Measurements from ENCODE around the gene CROCC2.

Gene CROCC2

GRCh38 chr2:240999873-241000541 lies 93.9 kb downstream of the CROCC2 start:
- no peak for DNase-seq (ENCODE audit: low read depth)

GRCh38 chr2:241000831-241001321 lies 94.7 kb downstream of the CROCC2 start:
- no peak for DNase-seq (ENCODE audit: low read depth)

DNA sequence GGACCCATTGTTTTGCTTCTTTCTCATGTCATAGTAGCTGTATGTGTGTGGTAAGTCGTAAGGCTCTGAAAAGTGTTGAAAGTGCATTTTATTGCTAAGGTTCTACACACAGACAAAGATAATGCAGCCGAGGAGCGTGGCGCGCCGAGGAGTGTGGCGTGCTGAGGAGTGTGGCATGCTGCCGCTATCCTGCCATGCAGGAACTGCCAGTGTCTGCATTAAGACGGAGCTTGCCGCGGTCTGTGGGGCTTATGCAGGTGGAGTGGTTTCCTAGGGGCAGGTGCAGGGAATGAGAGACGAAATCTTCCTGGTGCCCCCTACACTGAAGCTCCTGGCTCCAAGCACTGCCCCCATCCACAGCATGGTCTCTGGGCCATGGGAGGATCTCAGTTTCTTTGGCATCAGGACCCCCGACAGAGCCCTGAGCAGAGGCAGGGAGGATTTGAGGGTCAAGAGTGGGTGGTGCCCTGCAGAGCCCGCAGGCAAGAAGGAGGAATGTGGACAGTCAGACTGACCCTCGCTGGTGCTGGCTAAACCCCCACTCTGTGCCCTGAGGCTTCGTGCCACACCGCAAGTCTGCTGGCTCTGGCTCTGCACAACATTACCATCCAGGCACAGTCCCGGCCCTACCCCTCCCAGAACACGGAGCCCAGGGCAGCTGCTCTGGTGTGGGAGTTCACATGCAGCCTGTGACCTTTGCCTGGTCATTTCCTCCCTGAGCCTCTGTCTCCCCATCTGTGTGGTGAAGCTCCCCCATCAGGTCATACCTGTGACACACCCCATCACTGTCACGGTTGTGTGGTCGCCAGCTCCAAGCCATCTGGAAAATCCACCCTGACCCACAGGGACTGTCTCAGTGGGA lies 95.5 kb downstream of the CROCC2 start:
- DNase-seq (ENCODE audit: low read depth) = no peak

DNA sequence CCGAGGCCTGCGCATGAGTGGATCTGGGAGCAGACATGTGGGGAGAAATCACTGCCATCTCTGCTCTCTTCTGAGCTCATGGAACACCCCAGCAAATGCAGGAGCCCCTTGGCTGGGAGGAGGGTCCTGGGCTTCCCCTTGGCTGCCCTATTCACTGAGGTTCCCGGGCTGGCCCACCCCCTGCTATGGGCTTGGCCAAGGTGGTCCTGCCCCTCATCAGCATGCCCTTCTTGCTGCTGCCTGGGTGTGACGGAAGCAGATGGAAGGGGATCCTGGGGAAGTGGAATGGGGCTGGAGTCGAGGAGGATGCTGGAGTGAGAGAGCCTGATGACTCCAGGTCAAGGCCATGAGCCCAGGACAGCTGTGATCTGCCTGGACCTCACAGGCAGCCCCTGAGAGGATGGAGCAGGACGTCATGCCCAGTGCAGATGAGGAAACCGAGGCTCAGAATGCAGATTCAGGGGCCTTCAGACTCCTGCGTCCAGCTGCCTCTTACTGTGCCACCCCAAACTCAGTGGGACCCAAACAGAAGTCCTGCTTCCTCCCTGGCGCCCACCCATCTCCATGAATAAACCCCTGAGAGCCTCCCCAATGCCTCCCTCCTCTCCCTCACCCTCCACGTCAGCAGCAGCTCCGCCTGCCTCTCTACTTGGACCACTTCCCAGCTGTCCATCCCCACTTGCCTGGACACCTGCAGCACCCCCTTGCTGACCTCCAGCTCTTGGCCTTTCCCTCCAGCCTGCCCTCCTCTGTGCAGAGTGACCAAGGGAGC lies 96.3 kb downstream of the CROCC2 start:
- DNase-seq (ENCODE audit: low read depth) = no peak

DNA sequence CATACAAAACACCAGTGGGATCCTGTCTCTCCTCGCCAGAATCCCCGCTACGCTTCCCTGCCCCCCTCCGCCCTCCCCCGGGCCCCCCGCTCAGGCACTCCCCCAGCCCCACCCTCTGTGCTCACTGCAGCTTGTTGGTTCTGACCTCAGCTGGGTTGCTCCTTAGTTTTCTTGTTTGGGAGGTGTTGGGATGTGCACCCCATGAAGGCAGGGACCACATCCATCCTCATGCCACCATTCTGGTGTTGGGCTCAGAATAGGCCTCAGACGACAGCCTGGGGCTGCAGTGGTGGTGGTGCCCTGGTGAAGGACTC lies 96.9 kb downstream of the CROCC2 start:
- DNase-seq (ENCODE audit: low read depth) = no peak

DNA sequence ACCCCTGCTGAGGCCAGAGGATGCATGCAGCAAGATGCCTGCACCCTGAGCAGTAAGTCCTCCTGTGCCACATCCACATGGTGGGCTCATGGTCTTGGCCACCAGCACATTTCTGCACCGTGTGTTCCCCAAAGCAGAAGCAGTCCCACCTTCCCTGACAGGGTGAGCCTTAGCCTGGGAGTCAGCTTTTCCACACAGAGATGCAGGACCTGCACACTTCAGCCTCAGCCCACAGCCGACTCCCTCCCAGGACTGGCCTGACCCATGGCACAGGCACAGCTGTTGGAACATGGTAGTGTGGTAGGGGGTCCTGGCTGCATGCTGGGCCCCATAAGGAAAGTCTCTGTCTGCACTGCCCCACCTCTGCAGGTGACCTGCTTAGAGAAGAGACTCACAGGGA lies 97.2 kb downstream of the CROCC2 start:
- DNase-seq (ENCODE audit: low read depth) = no peak

DNA sequence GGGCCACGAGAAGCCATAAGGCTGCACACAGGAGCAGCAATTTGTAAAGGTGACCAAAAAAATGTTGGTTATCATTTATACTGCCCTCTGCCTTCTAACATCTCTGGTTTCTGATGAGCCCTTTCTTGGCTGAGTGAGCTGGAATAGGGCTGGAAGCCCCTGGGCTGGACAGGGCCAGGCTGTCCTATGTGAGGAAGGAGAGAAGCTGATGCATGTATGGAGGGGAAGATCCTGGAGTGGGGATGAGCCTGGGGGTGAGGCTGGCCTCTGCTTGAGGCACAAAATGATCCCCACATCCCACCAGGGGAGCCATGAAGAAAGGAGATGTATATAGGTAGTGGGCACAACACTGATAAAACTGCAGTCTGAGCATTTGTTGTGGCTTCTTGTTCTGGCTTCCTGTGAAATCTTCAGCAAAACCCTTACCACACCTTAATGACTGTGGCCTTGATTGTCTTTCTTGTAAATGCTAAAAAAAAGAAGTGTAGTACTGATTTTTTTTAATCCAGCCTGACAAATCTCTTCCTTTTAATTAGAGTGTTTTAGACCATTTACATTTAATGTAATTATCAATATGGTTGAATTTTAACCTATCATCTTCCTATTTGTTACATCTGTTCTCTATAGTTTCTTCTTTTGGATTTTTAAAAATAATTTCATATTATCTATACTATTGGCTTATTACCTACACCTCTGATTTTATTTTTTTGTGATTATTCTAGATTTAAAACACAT lies 97.9 kb downstream of the CROCC2 start:
- DNase-seq (ENCODE audit: low read depth) = no peak

- DNase-seq (ENCODE audit: low read depth) = no peak
Observed at GRCh38 chr2:241005569-241005968, 99.4 kb downstream of the CROCC2 start.

DNA sequence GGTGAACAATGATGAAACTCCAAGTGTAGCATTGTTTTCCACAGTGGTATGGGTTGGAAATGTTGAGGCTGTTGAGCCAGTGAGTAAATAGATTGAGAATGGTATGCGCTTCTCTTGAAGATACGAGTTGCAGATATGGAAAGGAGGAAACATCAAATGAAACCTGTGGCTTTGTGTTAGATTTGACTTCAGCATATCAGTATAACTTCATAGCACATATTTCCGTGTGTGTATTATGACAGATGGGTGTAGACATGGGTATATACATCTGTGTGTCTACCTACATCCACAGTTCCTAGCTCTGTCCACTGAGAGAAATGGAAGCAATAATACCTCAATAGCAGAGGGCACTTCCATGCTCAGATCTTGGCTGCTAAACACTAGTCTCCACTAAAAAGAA lies 100.3 kb downstream of the CROCC2 start:
- no peak for DNase-seq (ENCODE audit: low read depth)

- no peak for DNase-seq (ENCODE audit: low read depth)
Observed at GRCh38 chr2:241007111-241007510, 101.0 kb downstream of the CROCC2 start.

DNA sequence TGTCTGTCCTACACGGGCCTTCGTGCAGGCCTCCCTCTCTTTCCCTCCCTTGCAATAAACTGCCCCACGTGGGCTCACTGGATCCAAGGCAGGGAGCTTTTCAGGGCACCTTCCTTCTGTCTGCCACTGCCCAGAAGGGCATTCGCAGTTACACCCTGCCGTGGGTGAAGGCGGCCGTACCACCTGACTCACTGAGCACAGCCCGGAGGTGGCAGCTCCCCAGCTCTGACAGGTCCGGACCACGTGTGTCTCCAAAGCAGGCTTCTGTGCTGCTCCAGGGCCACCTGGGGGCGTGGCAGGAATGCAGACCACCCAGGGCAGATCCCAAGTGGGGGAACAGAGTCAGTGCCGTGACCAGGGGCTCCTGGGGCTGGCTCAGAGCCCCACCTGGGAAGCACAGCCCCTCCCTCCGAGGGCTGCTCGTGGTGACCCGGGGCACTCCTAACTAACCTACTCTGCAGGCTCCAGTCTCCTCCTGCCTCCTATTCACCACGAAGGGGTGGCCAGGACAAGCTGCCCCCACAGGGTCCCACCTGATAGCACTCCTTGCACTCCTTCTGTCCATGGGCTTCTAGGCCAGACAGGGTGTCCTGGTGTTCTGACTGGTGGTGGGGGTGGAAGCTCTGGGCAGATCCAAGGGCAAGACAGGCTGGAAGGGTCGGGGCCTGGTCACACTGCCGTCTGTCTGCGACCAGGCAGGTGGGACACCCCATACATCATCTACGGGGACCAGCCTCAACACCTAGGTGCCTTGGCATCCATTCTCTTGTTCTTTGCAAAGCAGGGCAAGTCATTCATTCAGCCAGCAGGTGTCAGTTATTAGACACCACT lies 102.0 kb downstream of the CROCC2 start:
- DNase-seq (ENCODE audit: low read depth) = no peak

DNA sequence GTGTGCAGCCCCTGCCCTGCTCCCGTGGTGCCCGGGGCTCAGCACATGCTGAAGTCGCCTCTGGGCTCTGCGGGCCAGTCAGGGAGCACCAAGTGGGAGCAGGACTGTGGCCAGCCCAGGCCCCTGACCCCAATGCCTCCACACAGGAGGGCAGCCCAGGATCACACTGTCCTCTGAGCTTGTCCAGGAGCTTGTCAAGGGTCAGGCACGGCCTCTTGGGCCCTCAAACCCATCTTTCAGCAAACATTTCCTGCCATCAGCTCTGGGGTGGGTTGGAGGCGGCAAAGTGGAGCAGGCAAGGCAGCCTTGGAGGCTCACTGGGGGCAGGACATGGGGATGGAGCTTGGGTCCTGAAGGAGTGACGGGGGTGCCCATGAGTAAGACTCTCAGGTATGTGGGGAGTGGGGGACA lies 102.6 kb downstream of the CROCC2 start:
- DNase-seq (ENCODE audit: low read depth) = no peak

DNA sequence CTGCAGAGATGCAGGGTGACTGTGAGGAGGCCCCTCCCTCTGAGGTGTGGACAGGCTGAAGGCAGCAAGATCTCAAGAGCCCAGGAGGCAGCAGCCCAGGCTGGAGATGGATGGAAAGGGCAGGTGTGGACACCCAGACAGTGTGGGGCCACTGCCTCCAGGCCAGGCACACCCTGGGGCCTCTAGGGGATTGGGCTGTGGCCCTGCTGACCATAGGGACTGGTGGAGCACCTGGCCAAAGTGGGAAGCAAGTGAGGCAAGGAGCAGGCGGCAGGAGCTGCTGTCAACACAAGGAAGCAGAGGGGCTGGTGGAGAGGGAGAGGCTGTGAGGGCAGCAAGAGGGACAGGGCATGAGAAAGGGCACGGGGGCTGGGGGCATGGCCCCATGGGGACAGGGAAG lies 103.1 kb downstream of the CROCC2 start:
- DNase-seq (ENCODE audit: low read depth) = no peak

DNA sequence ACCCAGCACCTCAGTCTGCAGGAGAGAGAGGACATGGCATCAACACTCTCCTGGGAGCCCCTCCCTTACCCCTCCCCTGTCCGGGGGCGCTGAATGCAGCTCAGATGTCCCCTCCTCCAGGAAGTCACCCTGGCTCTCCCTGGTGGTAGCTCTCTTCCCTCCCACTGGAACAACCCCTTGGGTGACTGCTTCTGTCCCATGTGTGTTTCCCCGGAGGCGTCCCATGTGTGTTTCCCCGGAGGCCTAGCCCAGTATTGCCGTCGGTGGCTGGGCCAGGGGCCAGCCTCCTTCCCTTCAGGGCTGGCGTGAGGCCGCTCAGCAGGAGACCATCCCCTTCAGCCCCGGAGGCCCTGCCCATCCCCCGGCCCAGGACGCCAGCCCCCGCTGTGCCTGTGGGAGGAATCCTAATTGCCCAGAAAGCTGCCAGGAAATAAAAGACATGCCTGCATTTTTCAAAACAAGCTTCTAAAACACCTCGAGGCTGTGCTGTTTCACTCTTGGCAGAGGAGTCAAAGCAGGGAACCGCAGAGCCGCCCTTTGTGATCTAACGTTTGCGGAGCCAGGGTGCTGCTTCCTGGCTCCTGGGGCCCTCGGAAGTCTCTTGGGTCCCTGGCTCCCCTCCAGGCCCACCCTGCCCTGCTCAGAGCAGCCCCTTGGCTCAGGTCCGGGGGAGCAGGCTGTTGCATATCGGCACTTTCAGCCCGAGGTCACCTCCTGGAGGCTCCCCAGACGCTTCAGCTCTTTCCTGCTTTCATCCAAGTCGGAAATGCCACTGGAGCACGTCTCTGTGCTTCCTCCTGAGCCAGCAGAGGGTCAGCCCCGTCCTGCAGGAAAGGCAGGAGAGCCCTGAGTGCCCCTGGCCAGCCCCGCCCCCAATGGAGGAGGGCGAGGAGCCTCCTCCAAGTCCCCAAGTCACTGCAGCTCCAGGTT lies 103.7 kb downstream of the CROCC2 start:
- DNase-seq (ENCODE audit: low read depth) = peak; percentile 63

DNA sequence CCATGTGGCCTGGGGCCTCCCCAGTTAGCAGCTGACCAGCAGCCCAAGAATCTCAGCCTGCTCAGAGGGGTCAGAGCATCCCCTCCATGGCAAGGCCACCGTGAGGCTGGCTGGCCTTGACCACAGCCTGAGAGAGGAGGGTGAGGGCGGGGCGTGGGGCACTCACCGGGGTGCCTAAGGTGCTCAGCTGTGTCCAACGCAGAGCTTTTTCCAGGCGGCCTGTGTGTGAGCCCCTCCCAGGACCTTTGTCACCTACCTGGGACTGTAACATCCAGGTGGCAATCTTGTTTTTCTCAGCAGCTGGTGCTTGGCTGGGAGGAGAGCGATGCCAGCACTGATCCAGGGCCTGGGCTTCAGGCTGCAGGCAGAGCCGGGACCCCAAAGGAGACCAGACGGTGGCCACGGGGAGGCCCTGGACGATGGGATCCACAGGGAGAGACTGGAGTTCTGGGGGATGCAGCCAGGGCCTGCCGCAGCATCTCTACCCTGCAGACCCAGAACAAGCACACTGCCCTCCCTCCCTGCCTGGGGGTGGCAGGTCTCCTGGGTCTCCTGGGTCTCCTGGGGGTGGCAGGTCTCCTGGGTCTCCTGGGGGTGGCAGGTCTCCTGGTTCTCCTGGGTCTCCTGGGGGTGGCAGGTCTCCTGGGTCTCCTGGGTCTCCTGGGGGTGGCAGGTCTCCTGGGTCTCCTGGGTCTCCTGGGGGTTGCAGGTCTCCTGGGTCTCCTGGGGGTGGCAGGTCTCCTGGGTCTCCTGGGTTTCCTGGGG lies 104.6 kb downstream of the CROCC2 start:
- DNase-seq (ENCODE audit: low read depth) = no peak

DNA sequence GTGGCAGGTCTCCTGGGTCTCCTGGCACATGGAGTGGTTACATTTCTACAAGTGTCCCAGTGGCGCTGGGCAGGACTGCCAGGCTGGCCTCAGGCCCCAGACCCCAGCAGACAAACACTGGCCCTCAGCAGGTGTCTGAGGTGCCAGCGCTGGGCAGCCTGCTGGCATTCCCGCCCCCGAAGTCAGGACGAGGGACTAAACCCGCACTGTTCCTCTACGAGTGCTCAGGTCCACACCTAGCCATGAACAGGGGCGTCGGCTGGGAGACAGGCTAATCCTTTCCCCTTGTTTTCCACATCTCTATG lies 105.1 kb downstream of the CROCC2 start:
- no peak for DNase-seq (ENCODE audit: low read depth)

DNA sequence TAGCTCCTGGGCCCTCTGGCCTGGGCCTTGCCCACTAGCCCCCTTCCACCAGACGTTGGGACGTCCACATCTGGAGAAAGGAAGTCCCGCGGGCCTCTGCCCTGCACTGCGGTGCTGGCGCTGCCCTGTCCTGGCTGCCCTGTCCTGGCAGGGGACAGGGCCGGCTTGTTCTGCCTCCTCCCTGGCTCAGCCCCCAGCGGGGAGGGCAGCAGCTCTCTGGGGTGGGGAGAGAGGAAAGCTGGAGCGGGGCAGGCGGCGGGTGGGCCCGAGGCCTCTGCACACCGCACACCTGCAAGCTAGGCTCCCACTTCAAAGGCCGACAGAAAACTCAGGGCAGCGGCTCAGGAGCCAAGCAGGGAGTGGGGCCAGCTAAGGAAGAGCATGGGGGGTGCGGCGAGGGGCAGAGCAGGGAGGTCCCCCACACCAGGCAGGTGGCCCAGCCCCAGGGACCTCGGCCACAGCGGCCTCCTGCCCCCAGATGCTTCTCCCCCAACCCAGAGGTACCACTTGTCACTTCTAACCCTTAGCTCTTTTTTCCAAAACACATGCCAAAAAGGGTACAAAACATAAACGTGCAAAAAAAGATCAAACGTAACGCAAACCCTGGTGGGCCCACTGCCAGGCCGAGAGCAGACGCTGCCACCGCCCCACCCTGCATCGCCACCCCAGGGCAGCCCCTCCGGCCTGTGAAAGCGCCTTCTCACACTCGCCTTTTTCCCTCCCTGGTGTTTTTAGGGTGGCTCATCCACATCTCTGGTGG lies 105.8 kb downstream of the CROCC2 start:
- no peak for DNase-seq (ENCODE audit: low read depth)

DNA sequence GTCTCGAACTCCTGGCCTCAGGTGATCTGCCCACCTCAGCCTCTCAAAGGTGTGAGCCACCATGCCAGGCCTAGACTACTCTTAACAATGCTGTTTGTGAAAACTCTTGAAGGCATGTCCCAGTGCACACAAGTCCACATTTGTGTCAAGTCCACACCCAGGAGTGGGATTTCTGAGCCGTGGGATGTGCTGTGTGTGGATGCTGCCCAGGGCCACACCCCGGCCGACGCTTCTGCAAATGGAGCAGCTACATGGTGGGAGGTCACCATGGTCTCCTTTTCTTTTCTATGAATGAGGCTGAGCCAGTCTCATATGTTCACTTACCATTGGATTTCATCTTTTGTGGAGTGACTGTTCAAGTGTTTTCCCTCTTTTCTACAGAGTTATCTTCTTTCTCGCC lies 108.1 kb downstream of the CROCC2 start:
- no peak for DNase-seq (ENCODE audit: low read depth)

DNA sequence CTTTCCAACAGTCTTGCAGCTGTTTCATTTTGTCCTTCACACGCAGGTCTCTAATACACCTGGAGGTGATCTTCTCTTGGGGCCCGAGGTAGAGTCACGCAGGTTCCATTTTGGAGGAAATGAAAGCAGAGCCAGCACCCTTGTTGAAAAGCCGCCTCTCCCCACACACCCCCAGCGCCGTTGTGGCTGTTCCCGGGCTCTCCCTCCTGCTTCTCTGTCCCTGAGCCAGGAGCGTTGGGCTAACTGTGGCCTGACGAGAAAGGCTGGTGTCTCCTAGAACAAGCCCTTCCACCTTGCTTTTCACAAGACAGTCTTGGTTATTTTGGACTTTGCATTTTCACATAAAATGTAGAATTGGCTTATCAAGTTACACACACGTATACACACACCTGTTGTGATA lies 108.6 kb downstream of the CROCC2 start:
- DNase-seq (ENCODE audit: low read depth) = no peak
